Adrenal gland (tissue), 12 donors: Measurements from ENCODE around the gene PGAP3. TPM values are rescaled to one million over a fixed set of nuclear protein-coding genes. Genes with fewer than 3 reads are reported as not detected.

Experiments used
- DNase-seq, 7 donors: peaks; one replicate each; pipeline ENCODE4 v3.0.0-alpha.2; 2019 to 2020
- H3K27ac ChIP-seq, 5 donors: fragments of 200-600 bp; sonication (generic) in 4 of 5; 1 replicate in 3 of 5; 2 replicates in 2 of 5; pipeline versions ENCODE4 v1.5.1 to v1.8.0; 2016 to 2020; ENCODE audit warnings: mild to moderate bottlenecking in 1 of 5
- H3K27me3 ChIP-seq: fragments of 200-600 bp; 2 replicates; pipeline ENCODE4 v1.8.0; 2021
- H3K36me3 ChIP-seq, 2 donors: fragments of 200-600 bp; replicated peaks in 1 of 2; 1 replicate in 1 of 2; 2 replicates in 1 of 2; pipeline versions ENCODE4 v1.5.1 to v1.8.0; 2018 to 2022
- H3K4me1 ChIP-seq, 2 donors: fragments of 200-600 bp; replicated peaks in 1 of 2; 1 replicate in 1 of 2; 2 replicates in 1 of 2; pipeline versions ENCODE4 v1.5.1 to v1.8.0; 2018 to 2021
- H3K4me3 ChIP-seq, 4 donors: fragments of 200-600 bp; sonication (generic) in 3 of 4; one replicate each; pipeline ENCODE4 v1.5.1; 2016 to 2018
- H3K9me3 ChIP-seq, 3 donors: fragments of 200-600 bp; sonication (generic) in 1 of 3; replicated peaks in 1 of 3; 1 replicate in 2 of 3; 2 replicates in 1 of 3; pipeline versions ENCODE4 v1.5.1 to v1.8.0; 2016 to 2021
- POLR2A ChIP-seq, 2 donors: fragments of 450-650 bp; IDR thresholded peaks; one replicate each; pipeline ENCODE4 v1.6.1; 2017; ENCODE audit warnings: antibody characterized with exemption in 2 of 2, mild to moderate bottlenecking in 2 of 2, moderate library complexity in 1 of 2
- WGBS, 4 donors: extraction: QIAGEN DNeasy Blood & Tissue Kit in 2 of 4; methylation state at CpG; one replicate each; pipeline versions ENCODE4 v1.1.5 to v1.1.7; 2013 to 2017; 5-methylcytosine and 5-hydroxymethylcytosine counted together
- intact Hi-C, 2 donors: fragments of 100-400 bp; cut with DNase I; formaldehyde crosslinking; loops; one replicate each; pipeline versions ENCODE4 v1.14.1 to v1.15.0; 2022 to 2023
- polyA plus RNA-seq, 3 donors: library from polyadenylated mRNA; stranded (reverse); fragments of 200-250 nt in 2 of 3; fragments of 350-450 nt in 1 of 3; fragmentation: Illumina TruSeq in 1 of 3; extraction: RNeasy Lipid Tissue Mini Kit (QIAGEN cat#74804) in 1 of 3; gene quantifications; one replicate each; pipeline ENCODE4 v1.2.3, GENCODE V29; 2013 to 2014
- total RNA-seq, 9 donors: library from RNA; depleted of rRNA in 4 of 9; stranded (reverse); fragments of >200 nt in 4 of 9; fragments of 120-200 nt in 1 of 9; fragmentation: NEBNext Ultra II Directional in 1 of 9; extraction: Animal tissue kit (Norgen Biotek cat#: 25700) in 1 of 9; gene quantifications; one replicate each; pipeline versions ENCODE4 v1.1.0 to v1.2.4, GENCODE V29; 2013 to 2023
- TF ChIP-seq, protein P1 (sequence below), 6 experiments: fragments of 450-650 bp in 4 of 6; fragments of 200-600 bp in 2 of 6; sonication (generic) in 1 of 6; IDR thresholded peaks; 1 replicate in 5 of 6; 2 replicates in 1 of 6; pipeline versions ENCODE4 v1.5.1 to v1.8.0; 2016 to 2021; ENCODE audit warnings: antibody characterized with exemption in 6 of 6, mild to moderate bottlenecking in 2 of 6, moderate library complexity in 1 of 6
- donor health status: healthy with polysubstance abuse.
- donor health status: Bipolar disorder and iron deficiency.
- donor health status: DM: yes; HTN: yes; CAD: no.
- donor health status: DM: no; HTN: no; CAD: no.
- donor health status: DM: no; HTN: no; CAD: no.
- donor health status: DM: yes; HTN: yes; CAD: no.

PGAP3 gene
- total and polyA plus RNA-seq, 12 donors: 7.6 to 35.1 (median 22.7) TPM

DNA sequence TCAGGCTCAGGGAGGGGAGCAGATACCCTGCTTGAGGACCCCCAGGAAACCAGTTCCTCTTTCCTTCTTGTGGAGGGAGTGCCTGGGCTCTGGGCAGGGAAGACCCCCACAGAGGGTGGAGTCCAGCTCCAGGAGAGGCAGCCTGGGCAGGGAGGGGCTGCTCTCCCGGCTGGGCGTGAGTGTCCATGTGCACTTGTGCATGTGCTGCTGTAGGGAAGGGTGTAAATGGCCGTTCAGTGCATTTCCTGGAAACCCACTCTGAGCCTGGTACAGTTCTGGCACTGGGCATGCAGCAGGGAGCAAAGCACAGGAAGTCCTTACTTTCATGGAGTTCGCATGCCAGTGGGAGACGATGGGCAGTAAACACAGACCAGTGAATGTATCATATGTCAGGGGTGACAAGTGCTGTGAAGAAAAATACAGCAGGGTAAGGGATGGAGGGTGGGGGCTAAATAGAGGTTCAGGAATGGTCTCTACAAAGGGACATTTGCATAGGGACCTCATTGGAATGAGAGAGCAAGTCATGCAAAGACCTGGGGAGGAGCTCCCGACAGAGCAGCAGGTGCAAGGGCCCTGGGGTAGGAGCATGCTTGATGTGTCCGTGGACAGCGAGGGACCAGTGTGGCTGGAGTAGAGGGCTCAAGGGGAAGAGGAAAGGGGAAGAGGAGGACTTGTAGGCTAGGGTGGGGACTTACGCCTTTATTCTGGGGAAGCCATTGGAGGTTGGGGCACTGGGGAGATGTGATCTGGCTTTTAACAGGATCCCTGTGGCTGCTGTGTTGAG lies 45.4 kb downstream of the PGAP3 start:
- WGBS, 4 donors: 69 to 80% (median 79%) methylated on average over 6 to 9 of the region's 9 CpGs
- Histone ChIP-seq H3K27ac (peak overlapping the region in 2 of 5 donors; percentile 55 to 66), H3K9me3 (no peaks in the 10 kb centered on the region), H3K4me1 (peaks cover 55 to 67% of the 10 kb centered on the region in 2 donors), H3K36me3 (no peaks in the 10 kb centered on the region), H3K27me3 (no peaks in the 10 kb centered on the region), H3K4me3 (no peak overlapping the region)
- no peak for DNase-seq
- intact Hi-C loops: no loop called here
- TF ChIP-seq, protein P1, sequence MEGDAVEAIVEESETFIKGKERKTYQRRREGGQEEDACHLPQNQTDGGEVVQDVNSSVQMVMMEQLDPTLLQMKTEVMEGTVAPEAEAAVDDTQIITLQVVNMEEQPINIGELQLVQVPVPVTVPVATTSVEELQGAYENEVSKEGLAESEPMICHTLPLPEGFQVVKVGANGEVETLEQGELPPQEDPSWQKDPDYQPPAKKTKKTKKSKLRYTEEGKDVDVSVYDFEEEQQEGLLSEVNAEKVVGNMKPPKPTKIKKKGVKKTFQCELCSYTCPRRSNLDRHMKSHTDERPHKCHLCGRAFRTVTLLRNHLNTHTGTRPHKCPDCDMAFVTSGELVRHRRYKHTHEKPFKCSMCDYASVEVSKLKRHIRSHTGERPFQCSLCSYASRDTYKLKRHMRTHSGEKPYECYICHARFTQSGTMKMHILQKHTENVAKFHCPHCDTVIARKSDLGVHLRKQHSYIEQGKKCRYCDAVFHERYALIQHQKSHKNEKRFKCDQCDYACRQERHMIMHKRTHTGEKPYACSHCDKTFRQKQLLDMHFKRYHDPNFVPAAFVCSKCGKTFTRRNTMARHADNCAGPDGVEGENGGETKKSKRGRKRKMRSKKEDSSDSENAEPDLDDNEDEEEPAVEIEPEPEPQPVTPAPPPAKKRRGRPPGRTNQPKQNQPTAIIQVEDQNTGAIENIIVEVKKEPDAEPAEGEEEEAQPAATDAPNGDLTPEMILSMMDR (IDR thresholded peaks at IDR 0.05): no peak
- no peak for TF ChIP-seq POLR2A (IDR thresholded peaks at IDR 0.05)

DNA sequence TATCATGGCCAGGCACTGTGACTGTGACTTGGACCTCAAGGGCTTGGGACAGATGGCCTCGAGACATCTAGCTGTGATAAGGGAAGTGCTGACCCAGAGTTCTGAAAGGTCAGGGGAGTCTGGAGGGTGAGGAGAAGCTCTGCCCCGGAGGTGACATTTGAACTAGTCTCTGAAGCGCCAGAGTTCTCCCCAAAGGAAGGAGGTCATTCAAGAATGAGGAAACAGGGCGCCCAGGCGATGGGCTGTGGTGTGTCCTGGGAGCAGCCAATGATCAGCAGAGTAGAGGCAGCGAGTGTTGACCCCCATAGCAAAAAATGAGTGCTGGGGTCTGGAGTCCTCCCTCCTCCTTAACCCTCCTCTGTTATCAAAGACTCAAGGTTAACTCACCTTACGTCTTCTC lies 46.0 kb downstream of the PGAP3 start:
- H3K4me3 ChIP-seq: no peak overlapping the region
- H3K27me3 ChIP-seq: no peaks in the 10 kb centered on the region
- H3K4me1 ChIP-seq: peaks cover 55 to 67% of the 10 kb centered on the region in 2 donors
- no peaks in the 10 kb centered on the region for H3K9me3 ChIP-seq
- intact Hi-C loops: no loop called here
- H3K27ac ChIP-seq: peak overlapping the region in 2 of 5 donors; percentile 55 to 75
- no peaks in the 10 kb centered on the region for H3K36me3 ChIP-seq
- peak in 2 of 7 donors; percentile 52 to 54 for DNase-seq
- WGBS, 4 donors: 45 to 53% (median 49%) methylated on average over 6 to 7 of the region's 7 CpGs
- no peak for TF ChIP-seq POLR2A (IDR thresholded peaks at IDR 0.05)
- TF ChIP-seq, protein P1 (IDR thresholded peaks at IDR 0.05): no peak

DNA sequence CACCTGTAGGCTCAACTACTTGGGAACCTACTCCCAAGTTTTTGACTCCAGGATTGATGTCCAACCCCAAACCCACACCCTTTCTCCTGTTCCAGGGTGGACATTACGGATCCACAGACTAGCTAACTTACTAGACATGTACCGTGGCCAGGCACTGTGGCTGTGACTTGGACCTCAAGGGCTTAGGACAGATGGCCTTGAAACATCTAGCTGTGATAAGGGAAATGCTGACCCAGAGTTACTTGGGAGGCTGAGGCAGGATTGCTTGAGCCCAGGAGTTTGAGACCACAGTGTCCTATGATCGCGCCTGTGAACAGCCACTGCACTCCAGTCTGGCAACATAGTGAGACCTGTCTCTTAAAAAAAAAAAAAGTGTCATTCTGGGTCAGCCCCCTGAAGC lies 46.8 kb downstream of the PGAP3 start:
- Histone ChIP-seq H3K27me3 (no peaks in the 10 kb centered on the region), H3K9me3 (no peaks in the 10 kb centered on the region), H3K4me3 (no peak overlapping the region), H3K4me1 (peaks cover 62 to 73% of the 10 kb centered on the region in 2 donors), H3K27ac (peak overlapping the region in 2 of 5 donors; percentile 55 to 75), H3K36me3 (no peaks in the 10 kb centered on the region)
- DNase-seq: peak in 1 of 7 donors; percentile 50
- intact Hi-C loops: no loop called here
- 58 to 82% (median 73%) methylated on average over 4 of the region's 4 CpGs for WGBS, 4 donors
- TF ChIP-seq, protein P1 (IDR thresholded peaks at IDR 0.05): no peak
- TF ChIP-seq POLR2A (IDR thresholded peaks at IDR 0.05): no peak

DNA sequence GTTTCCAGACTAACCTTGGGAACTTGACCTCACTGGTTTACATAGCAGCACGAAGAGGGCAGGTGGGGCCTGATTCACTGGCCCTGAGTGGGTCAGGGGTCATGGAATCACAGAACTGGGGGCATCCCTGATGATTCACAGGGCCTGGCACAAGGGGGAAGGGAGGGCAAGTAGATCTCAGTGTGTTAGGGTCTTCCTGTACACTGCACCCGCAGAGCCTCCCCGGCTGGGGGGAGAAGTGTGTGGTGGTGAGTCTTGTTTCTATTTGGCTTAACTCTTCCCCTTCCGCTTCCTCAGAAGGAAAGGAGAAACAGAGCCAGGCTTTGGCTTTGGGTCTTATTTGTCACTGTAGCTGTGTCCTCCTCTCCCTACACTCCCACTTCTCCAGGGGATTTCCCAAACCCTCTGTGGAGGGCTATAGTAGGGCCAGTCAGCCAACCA lies 47.2 kb downstream of the PGAP3 start:
- peak overlapping the region in 1 of 4 donors; percentile 24 for H3K4me3 ChIP-seq
- no peaks in the 10 kb centered on the region for H3K27me3 ChIP-seq
- H3K27ac ChIP-seq: peak overlapping the region in 3 of 5 donors; percentile 55 to 75 (median 58)
- no peaks in the 10 kb centered on the region for H3K36me3 ChIP-seq
- no peak for TF ChIP-seq POLR2A (IDR thresholded peaks at IDR 0.05)
- TF ChIP-seq, protein P1 (IDR thresholded peaks at IDR 0.05): no peak
- WGBS, 4 donors: 21 to 33% (median 29%) methylated on average over 4 of the region's 4 CpGs
- H3K4me1 ChIP-seq: peaks cover 62 to 77% of the 10 kb centered on the region in 2 donors
- intact Hi-C loops: no loop called here
- no peaks in the 10 kb centered on the region for H3K9me3 ChIP-seq
- DNase-seq: peak in 5 of 7 donors; percentile 47 to 68 (median 63)
